ENCODE data around the gene SMPD3.

DNA sequence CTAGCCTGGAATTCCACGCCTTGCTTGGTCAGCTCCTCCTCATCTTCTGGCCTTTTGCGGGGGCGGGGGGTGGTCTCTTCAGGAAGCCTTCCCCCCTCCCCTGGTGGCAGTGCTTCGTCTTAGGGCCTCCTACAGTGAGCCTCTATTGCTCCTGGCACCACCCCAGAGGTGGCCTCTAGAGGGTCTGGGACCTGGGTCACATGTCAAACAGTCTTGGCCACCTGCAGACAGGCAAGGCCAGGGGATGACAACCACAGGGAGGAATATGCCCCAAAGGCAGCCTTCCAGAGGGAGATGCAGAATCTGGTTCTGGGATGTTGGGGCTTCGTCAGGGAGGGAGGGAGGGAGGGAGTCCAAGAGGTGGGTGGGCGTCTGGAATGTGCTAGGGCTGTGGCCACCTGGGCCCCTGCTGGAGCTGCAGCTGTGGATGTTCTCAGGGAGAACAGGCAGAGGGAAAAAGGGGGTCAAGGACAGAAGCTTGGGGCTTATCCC, 50.6 kb downstream of the SMPD3 start:
- TF ChIP-seq GATA2 (IDR thresholded peaks at IDR 0.05; ENCODE audit: low read depth, low read length) (no peak), GATA3 (IDR thresholded peaks at IDR 0.05; ENCODE audit: low read depth, low read length) (no peak)
